Measurements from ENCODE around the gene IL7R.

DNA sequence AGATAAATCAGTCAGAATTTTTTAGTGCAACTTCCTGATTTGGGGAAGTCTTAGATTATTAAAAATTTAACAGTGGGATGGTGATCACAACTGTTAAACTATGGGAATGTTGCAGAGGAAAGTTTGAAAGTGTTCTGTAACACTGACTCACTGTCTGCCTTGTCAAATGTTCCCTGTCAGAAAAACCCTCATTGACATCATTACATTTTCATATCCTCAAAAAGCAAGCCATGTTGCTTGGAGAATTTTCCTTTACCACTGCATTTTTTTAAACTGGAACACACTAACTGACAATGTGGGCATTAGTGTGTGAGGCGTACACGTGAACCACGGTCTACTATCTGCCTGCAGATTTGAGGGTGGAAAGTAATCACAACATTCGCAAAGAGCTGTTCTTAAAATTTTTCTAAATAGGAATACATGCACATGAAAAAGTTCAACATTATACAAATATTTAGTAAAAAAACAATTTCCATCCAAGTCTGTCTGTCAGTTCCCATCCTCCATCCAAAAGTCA lies 28.6 kb upstream of the IL7R start:
- TF ChIP-seq CTCF (IDR thresholded peaks at IDR 0.05) (no peak), ZFX (IDR thresholded peaks at IDR 0.05; ENCODE audit: borderline replicate concordance) (no peak)

All from 22Rv1 (cell line).